Measurements from ENCODE around the gene SYPL1.

Gene SYPL1

DNA sequence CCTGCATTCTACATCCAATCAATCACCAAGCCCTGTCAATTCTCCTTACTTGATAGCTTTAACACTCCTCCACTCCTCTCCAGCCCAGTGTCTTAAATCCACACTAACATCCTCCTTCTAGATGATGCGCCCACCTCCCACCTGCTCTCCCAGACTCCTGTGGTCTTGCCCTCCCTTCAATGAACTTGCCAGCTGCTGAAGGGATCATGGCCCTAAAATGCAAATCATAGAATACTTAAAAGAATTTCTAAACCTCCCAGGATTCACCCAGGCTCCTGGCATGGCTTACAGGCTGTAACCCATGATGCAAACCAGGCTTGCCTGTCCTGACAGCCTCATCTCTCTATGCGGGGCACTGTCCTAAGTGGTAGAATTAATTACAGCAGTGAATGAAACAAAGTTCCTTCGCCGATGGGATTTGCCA is 43.6 kb downstream of the SYPL1 start:
- H3K4me1 ChIP-seq (ENCODE audit: control insufficient read depth, insufficient read depth, low read length) = peaks cover 72% of the 10 kb centered on the region

DNA sequence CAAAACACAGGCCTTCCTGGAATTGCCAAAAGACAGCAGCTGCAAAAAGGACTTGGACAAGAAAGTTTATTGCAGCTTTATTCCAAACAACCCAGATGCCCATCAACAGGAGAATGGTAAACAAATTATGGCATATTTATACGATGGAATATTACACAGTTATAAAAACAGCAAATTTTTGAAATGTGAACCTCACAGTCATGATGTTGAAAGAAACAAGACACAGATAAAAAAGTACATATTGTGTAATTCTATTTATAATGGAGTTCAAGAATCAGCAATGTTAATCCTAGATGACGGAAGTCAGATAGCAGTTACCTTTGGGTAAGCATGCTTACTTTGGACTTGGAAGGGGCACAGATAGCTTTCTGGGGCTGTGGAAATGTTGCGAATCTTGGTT is 44.4 kb downstream of the SYPL1 start:
- Histone ChIP-seq H3K27me3 (ENCODE audit: control insufficient read depth, insufficient read depth, low read length) (no peaks in the 10 kb centered on the region), H3K4me3 (ENCODE audit: low read length) (no peak overlapping the region), H3K4me1 (ENCODE audit: control insufficient read depth, insufficient read depth, low read length) (peaks cover 72% of the 10 kb centered on the region), H3K27ac (ENCODE audit: low read depth, low read length) (peak overlapping the region; percentile 85), H3K36me3 (ENCODE audit: control insufficient read depth, insufficient read depth, low read length) (no peaks in the 10 kb centered on the region), H3K9ac (ENCODE audit: low read length) (no peak overlapping the region)

More for the DNA sequence above, 43.6 kb downstream of the SYPL1 start:
- no peaks in the 10 kb centered on the region for H3K36me3 ChIP-seq (ENCODE audit: control insufficient read depth, insufficient read depth, low read length)
- H3K27me3 ChIP-seq (ENCODE audit: control insufficient read depth, insufficient read depth, low read length) = no peaks in the 10 kb centered on the region
- no peak overlapping the region for H3K4me3 ChIP-seq (ENCODE audit: low read length)
- H3K27ac ChIP-seq (ENCODE audit: low read depth, low read length) = peak overlapping the region; percentile 85
- H3K9ac ChIP-seq (ENCODE audit: low read length) = no peak overlapping the region

DNA sequence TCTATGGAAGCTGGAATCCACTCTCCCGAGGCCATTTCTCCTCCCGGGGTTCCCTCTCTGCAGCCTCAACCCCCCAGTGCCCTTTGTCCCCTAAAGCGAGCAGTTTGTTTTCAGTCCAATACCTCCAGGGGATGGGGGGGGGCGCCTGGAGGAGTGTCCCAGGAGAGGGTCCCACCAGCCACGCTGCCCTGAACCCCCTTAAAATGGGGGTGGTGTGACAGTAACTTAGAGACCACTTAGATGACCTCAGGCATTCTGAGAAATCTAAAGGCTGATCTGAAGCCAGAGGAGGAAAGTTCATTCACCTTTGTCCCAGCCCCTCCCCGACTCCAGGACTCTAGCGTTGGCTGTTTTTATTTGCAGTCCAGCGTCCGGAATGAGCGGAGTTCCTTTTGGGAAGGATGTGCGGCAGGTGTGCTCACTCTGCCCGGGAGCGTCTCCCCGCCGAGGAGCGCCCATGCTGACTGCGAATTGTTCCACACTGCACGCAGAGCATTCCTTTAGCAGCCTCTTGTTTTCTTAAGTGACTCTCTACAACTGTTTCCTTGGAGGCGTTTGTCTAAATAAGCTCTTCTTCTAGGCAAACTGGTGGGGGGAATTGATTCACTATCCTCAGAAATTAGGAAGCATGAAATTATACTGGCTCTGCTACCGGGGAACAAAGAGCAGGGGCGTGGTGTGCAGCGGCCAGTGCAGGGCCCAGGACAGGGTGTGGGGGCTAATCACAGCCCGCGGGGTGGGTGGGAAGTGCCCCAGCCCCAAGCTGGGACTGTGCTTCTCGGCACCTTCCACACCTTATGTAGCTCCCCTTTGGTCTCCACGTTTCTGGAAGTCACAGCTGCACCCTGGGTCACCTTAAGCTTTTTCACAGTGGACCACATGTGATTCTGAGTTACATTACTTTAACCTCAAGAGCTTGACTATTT is 46.3 kb downstream of the SYPL1 start:
- H3K9ac ChIP-seq (ENCODE audit: low read length) = no peak overlapping the region

DNA sequence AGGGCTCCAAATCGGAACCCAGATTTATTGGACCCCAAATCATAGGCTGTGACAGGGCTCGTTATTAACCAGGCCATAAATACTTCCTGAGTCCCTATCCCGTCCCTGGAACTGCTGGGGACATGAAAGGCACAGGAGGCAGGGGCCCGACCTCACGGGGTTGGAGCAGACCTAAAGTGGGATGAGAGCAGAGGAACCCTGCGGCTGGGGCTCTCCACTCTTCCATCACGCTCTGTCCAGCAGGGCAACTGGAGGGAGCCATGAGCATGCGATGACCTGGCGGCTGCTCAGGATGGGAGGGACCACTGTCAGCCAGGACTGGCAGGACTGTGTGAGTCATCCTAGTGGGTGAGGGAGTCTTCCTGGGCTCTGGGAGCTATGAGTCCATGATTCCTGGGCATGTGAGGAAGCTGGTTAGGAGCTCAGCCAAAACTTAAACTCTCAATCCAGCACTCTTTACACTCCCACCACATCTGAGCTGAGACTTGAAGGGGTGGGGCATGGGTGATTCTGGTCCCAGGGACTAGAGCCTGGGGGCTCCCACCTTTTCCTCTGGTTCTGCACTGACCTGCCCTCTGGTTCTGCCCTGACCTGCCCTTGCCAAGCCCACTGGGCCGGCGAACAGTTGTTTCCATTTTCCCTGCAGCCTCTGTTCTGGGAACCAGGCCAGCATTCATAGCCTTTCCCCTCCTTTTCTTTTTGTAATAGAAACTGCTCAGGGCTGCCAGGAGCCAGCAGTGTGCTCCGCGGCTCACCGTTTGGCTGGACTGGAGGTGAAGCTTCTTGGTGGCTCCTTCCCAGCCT is 47.1 kb downstream of the SYPL1 start:
- Histone ChIP-seq H3K4me1 (ENCODE audit: control insufficient read depth, insufficient read depth, low read length) (peaks cover 52% of the 10 kb centered on the region), H3K36me3 (ENCODE audit: control insufficient read depth, insufficient read depth, low read length) (no peaks in the 10 kb centered on the region), H3K9ac (ENCODE audit: low read length) (no peak overlapping the region), H3K4me3 (ENCODE audit: low read length) (peak overlapping the region; percentile 50), H3K27me3 (ENCODE audit: control insufficient read depth, insufficient read depth, low read length) (no peaks in the 10 kb centered on the region), H3K27ac (ENCODE audit: low read depth, low read length) (peak overlapping the region; percentile 85)

More for the DNA sequence above, 46.3 kb downstream of the SYPL1 start:
- H3K4me3 ChIP-seq (ENCODE audit: low read length) = peak overlapping the region; percentile 50
- peaks cover 58% of the 10 kb centered on the region for H3K4me1 ChIP-seq (ENCODE audit: control insufficient read depth, insufficient read depth, low read length)
- H3K36me3 ChIP-seq (ENCODE audit: control insufficient read depth, insufficient read depth, low read length) = no peaks in the 10 kb centered on the region
- peak overlapping the region; percentile 85 for H3K27ac ChIP-seq (ENCODE audit: low read depth, low read length)
- no peaks in the 10 kb centered on the region for H3K27me3 ChIP-seq (ENCODE audit: control insufficient read depth, insufficient read depth, low read length)

DNA sequence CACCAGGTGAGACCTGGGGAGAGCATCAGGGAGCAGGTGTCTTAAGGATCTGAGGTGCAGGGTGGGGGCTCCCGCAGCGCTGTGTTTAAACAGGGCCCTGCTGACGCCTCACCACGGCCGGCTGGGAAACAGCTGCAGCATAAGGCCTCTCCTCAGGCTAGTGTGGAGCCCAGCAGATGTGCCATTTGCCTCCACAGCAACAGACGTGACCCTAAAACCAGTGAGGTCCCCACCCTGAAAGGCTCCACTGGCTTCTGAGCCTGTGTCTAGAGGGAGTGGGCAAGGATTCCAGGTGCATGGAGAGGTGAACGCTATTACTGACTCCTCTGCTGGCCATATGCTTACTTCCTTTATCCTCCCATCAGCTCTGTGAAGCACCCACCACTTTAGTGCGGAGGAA is 47.8 kb downstream of the SYPL1 start:
- Histone ChIP-seq H3K4me1 (ENCODE audit: control insufficient read depth, insufficient read depth, low read length) (peaks cover 46% of the 10 kb centered on the region), H3K9ac (ENCODE audit: low read length) (no peak overlapping the region), H3K4me3 (ENCODE audit: low read length) (no peak overlapping the region), H3K27ac (ENCODE audit: low read depth, low read length) (peak overlapping the region; percentile 85), H3K27me3 (ENCODE audit: control insufficient read depth, insufficient read depth, low read length) (no peaks in the 10 kb centered on the region), H3K36me3 (ENCODE audit: control insufficient read depth, insufficient read depth, low read length) (no peaks in the 10 kb centered on the region)

DNA sequence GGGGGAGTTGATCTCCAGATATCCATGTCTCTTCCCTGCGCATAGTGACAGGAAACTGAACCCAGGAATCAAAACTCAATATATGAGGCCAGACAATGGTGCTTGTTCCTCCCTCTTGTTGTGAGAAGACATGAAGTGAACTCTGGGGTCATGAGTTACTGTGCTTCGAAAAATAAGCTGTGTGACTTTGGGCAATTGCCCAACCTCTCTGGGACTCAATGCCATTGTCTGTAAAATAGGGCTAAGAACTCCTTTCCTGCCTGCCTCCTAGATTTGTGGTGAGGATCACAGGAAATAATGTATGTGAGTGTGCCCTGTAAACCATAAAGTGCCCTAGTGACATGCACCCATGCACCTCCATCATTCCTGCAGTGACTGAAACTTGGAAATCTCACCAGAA is 48.4 kb downstream of the SYPL1 start:
- Histone ChIP-seq H3K9ac (ENCODE audit: low read length) (no peak overlapping the region), H3K27ac (ENCODE audit: low read depth, low read length) (peak overlapping the region; percentile 85), H3K36me3 (ENCODE audit: control insufficient read depth, insufficient read depth, low read length) (no peaks in the 10 kb centered on the region), H3K4me3 (ENCODE audit: low read length) (no peak overlapping the region), H3K4me1 (ENCODE audit: control insufficient read depth, insufficient read depth, low read length) (peaks cover 44% of the 10 kb centered on the region), H3K27me3 (ENCODE audit: control insufficient read depth, insufficient read depth, low read length) (no peaks in the 10 kb centered on the region)

DNA sequence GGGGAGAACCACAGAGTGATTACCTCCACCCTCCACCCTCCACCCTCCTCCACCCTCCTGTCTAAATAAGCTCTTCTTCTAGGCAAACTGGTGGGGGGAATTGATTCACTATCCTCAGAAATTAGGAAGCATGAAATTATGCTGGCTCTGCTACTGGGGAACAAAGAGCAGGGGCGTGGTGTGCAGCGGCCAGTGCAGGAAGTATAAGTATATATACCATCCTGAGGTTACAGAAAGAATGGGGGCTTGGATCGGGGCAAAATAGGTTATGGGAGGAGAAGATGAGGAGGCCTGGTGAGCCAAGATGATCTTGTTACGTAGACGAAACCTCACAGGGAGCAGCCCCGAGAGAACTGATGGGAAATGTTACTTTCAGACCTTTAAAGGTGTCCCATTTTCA is 49.1 kb downstream of the SYPL1 start:
- no peaks in the 10 kb centered on the region for H3K36me3 ChIP-seq (ENCODE audit: control insufficient read depth, insufficient read depth, low read length)
- H3K4me1 ChIP-seq (ENCODE audit: control insufficient read depth, insufficient read depth, low read length) = peaks cover 44% of the 10 kb centered on the region
- no peak overlapping the region for H3K4me3 ChIP-seq (ENCODE audit: low read length)
- no peaks in the 10 kb centered on the region for H3K27me3 ChIP-seq (ENCODE audit: control insufficient read depth, insufficient read depth, low read length)
- no peak overlapping the region for H3K27ac ChIP-seq (ENCODE audit: low read depth, low read length)
- H3K9ac ChIP-seq (ENCODE audit: low read length) = no peak overlapping the region

DNA sequence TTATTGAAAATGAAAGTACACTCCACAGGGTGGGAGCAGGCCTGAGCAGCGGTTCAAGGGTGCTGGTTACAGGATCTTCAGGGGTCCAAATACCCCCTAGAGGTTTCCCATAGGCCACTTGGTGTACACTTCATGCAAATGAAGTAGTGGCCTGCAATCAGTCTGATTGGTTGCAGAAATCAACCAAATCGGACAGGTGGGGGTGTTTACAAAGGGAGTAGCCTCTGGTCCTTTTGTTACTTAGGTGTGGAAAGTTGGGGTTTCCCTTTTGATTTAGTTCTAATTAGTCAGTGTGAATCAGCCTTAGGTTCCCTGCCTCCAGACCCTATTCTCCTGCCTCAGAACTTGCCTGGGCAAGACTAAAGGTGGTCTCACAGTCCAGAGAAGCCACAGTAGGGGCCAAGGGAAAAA is 49.6 kb downstream of the SYPL1 start:
- peaks cover 48% of the 10 kb centered on the region for H3K4me1 ChIP-seq (ENCODE audit: control insufficient read depth, insufficient read depth, low read length)
- no peak overlapping the region for H3K9ac ChIP-seq (ENCODE audit: low read length)

DNA sequence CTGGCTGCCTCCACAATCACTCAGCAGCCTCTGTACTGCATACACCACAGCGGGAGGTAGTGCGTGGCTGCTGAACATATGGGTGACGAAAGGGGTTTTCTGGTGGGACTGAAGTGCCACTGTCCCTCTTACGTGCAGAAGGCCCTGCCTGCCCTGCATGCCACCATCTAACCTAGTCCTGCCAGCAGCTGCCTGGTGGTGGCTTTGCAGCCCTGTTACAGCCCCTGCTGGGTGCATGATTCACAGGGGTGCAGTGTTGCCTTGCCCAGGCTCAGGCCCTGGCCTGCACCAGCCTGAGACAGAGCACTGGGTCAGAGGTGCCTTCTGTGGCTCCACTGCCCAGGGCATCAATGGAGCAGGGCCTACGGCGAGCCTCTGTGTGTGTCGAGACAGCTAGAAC is 50.1 kb downstream of the SYPL1 start:
- H3K36me3 ChIP-seq (ENCODE audit: control insufficient read depth, insufficient read depth, low read length) = no peaks in the 10 kb centered on the region
- no peak overlapping the region for H3K9ac ChIP-seq (ENCODE audit: low read length)
- no peak overlapping the region for H3K27ac ChIP-seq (ENCODE audit: low read depth, low read length)
- no peaks in the 10 kb centered on the region for H3K27me3 ChIP-seq (ENCODE audit: control insufficient read depth, insufficient read depth, low read length)
- H3K4me3 ChIP-seq (ENCODE audit: low read length) = no peak overlapping the region
- H3K4me1 ChIP-seq (ENCODE audit: control insufficient read depth, insufficient read depth, low read length) = peaks cover 49% of the 10 kb centered on the region

More for the DNA sequence above, 49.6 kb downstream of the SYPL1 start:
- no peaks in the 10 kb centered on the region for H3K36me3 ChIP-seq (ENCODE audit: control insufficient read depth, insufficient read depth, low read length)
- H3K27me3 ChIP-seq (ENCODE audit: control insufficient read depth, insufficient read depth, low read length) = no peaks in the 10 kb centered on the region
- H3K4me3 ChIP-seq (ENCODE audit: low read length) = no peak overlapping the region
- H3K27ac ChIP-seq (ENCODE audit: low read depth, low read length) = no peak overlapping the region

DNA sequence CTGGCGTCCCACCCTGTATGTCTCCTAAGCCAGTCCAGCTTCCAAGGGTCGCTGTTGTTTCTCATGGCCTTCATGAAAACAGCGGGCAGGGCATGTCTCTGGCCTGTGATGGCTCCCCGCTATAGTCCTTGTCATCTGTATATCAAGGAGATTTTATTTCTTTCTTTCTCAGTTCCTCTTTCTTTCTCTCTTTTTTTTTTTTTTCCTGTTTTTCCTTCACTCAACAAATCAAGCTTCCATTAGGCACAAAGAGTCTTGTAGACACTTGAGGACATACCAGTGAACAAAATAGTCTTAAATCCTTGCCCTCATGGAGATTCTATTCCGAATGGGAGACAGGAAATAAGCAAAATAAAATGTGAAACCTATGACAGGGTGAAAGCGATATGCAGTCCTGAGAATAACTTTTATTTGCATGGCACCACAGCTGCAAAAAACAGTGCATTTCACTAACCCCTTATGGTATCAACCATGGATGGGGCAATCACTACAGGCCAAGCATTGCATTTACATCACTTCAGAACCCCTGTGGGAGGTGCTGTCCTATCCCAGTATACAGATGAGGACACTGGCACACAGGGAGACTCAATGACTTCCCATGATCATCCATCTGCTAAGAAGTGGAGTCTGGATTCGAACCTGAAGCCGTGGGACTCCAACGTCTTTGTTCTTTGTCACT is 50.7 kb downstream of the SYPL1 start:
- Histone ChIP-seq H3K27ac (ENCODE audit: low read depth, low read length) (no peak overlapping the region), H3K9ac (ENCODE audit: low read length) (no peak overlapping the region), H3K27me3 (ENCODE audit: control insufficient read depth, insufficient read depth, low read length) (no peaks in the 10 kb centered on the region), H3K4me3 (ENCODE audit: low read length) (no peak overlapping the region), H3K4me1 (ENCODE audit: control insufficient read depth, insufficient read depth, low read length) (peaks cover 43% of the 10 kb centered on the region), H3K36me3 (ENCODE audit: control insufficient read depth, insufficient read depth, low read length) (no peaks in the 10 kb centered on the region)

DNA sequence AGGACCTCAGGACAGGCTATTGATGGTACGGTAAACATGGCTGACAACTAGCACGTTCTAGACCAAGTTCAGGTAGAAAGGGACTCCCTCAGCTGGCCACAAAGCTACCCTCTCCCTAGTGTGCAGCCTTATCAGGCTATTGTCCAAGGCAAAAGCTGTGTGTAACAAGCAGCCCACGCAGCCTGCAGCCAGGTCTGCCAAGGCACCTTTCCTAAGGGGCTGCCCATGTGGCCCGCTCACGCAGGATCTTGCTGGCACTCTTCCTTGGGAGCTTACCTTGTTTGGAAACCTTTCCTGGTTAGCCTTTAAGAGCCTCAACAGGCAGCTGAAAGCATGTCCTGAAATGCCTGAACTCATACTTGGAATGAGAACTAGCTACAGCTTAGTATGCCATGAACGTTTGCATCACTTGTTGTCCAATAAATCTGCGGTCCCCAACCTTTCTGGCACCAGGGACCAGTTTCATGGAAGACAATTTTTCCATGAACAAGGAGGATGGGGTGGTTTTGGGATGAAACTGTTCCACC is 51.7 kb downstream of the SYPL1 start:
- Histone ChIP-seq H3K4me3 (ENCODE audit: low read length) (no peak overlapping the region), H3K27me3 (ENCODE audit: control insufficient read depth, insufficient read depth, low read length) (no peaks in the 10 kb centered on the region), H3K27ac (ENCODE audit: low read depth, low read length) (no peak overlapping the region), H3K4me1 (ENCODE audit: control insufficient read depth, insufficient read depth, low read length) (peaks cover 38% of the 10 kb centered on the region), H3K36me3 (ENCODE audit: control insufficient read depth, insufficient read depth, low read length) (no peaks in the 10 kb centered on the region), H3K9ac (ENCODE audit: low read length) (no peak overlapping the region)

DNA sequence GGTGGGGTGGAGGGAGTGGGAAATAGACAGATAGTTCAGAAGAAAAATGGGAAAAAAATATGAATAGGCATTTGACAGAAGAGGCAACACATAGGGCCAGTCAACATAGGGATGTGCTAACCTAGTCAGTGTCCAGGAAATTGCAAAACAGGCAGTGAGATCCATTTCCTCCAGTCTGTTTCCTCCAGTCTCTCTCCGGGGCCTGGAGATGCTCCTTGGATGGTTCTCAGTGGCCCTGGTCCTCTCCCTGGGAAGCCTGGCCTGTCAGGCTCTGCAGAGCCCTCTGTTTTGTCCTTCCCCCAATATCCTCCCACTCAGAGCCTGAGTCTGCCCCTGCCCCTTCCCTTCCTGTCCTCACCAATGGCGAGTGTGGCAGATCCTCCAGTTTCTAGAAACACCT is 52.6 kb downstream of the SYPL1 start:
- Histone ChIP-seq H3K4me1 (ENCODE audit: control insufficient read depth, insufficient read depth, low read length) (peaks cover 30% of the 10 kb centered on the region), H3K27ac (ENCODE audit: low read depth, low read length) (no peak overlapping the region)

More for the DNA sequence above, 52.6 kb downstream of the SYPL1 start:
- Histone ChIP-seq H3K27me3 (ENCODE audit: control insufficient read depth, insufficient read depth, low read length) (no peaks in the 10 kb centered on the region), H3K36me3 (ENCODE audit: control insufficient read depth, insufficient read depth, low read length) (no peaks in the 10 kb centered on the region), H3K9ac (ENCODE audit: low read length) (no peak overlapping the region), H3K4me3 (ENCODE audit: low read length) (no peak overlapping the region)

Measured in rectal smooth muscle tissue (tissue), 1 donor.